ENCODE data around the gene A2M. TPM values are rescaled to one million over a fixed set of nuclear protein-coding genes. Genes with fewer than 3 reads are reported as not detected.

Gene A2M
- total RNA-seq, 1 donor from 2014 or later, result 346 TPM

DNA sequence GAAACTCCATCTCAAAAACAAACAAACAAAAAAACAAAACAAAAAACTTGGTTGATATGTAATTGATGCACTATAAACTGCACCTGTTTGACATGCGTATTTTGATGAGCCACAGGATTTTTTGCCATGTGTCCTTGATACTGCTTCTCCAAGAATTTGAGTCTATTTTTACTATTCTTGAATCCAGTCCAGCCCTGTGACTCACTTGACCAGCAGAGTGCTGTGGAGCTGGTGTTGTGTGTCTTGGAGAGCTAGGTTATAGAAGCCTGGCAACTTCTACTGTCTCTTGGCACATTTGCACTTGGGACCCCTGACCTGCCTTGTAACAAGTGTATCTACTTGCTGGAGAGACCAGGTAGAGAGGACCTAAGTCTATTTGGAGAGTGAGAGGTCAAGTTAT, 74.4 kb downstream of the A2M start:
- no peak for DNase-seq
- Mint-ChIP-seq H3K27me3 (ENCODE audit: unreplicated experiment) (no peaks in the 10 kb centered on the region), H3K27ac (ENCODE audit: unreplicated experiment) (no peak overlapping the region), H3K36me3 (ENCODE audit: unreplicated experiment) (peaks cover 6% of the 10 kb centered on the region), H3K9me3 (ENCODE audit: unreplicated experiment) (no peaks in the 10 kb centered on the region), H3K4me3 (ENCODE audit: unreplicated experiment) (no peak overlapping the region), H3K4me1 (ENCODE audit: low read depth, unreplicated experiment) (peaks cover 7% of the 10 kb centered on the region)
- TF ChIP-seq, protein P1, sequence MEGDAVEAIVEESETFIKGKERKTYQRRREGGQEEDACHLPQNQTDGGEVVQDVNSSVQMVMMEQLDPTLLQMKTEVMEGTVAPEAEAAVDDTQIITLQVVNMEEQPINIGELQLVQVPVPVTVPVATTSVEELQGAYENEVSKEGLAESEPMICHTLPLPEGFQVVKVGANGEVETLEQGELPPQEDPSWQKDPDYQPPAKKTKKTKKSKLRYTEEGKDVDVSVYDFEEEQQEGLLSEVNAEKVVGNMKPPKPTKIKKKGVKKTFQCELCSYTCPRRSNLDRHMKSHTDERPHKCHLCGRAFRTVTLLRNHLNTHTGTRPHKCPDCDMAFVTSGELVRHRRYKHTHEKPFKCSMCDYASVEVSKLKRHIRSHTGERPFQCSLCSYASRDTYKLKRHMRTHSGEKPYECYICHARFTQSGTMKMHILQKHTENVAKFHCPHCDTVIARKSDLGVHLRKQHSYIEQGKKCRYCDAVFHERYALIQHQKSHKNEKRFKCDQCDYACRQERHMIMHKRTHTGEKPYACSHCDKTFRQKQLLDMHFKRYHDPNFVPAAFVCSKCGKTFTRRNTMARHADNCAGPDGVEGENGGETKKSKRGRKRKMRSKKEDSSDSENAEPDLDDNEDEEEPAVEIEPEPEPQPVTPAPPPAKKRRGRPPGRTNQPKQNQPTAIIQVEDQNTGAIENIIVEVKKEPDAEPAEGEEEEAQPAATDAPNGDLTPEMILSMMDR (IDR thresholded peaks at IDR 0.05; ENCODE audit: partially characterized antibody, unreplicated experiment), result no peak

DNA sequence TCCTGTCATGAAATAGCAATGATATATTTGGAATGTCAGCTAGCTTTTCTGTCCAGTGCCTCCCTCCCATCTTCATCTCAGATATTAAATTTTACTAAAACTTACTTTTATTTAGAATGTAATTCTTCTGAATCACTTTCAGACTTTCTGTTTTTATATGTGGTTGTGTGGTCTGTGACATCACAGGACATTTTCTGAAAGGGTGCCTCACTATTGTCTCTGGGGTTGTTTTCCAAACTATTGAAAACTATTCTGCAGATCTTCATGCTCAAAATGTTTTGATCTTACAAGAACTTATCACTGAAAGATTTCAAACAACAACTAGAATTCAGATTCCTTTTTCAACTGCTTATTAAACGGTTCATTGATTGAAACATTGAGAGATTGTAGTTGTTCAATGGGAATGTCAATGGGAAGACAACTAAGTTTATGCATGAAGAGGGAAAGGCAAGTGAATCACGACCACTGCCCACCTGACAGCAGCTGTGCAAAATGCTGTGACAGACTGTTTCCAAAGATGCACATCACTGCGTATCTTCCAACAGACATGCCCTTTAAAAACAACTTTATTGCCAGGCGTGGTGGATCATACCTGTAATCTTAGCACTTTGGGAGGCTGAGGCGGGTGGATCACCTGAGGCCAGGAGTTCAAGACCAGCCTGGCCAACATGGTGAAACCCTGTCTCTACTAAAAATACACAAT, 75.1 kb downstream of the A2M start:
- H3K4me1 Mint-ChIP-seq (ENCODE audit: low read depth, unreplicated experiment), result peaks cover 7% of the 10 kb centered on the region
- peaks cover 4% of the 10 kb centered on the region for H3K36me3 Mint-ChIP-seq (ENCODE audit: unreplicated experiment)
- no peak overlapping the region for H3K4me3 Mint-ChIP-seq (ENCODE audit: unreplicated experiment)
- H3K9me3 Mint-ChIP-seq (ENCODE audit: unreplicated experiment), result no peaks in the 10 kb centered on the region
- no peak for DNase-seq
- H3K27ac Mint-ChIP-seq (ENCODE audit: unreplicated experiment), result no peak overlapping the region
- TF ChIP-seq, protein P1 (IDR thresholded peaks at IDR 0.05; ENCODE audit: partially characterized antibody, unreplicated experiment), result no peak
- no peaks in the 10 kb centered on the region for H3K27me3 Mint-ChIP-seq (ENCODE audit: unreplicated experiment)

DNA sequence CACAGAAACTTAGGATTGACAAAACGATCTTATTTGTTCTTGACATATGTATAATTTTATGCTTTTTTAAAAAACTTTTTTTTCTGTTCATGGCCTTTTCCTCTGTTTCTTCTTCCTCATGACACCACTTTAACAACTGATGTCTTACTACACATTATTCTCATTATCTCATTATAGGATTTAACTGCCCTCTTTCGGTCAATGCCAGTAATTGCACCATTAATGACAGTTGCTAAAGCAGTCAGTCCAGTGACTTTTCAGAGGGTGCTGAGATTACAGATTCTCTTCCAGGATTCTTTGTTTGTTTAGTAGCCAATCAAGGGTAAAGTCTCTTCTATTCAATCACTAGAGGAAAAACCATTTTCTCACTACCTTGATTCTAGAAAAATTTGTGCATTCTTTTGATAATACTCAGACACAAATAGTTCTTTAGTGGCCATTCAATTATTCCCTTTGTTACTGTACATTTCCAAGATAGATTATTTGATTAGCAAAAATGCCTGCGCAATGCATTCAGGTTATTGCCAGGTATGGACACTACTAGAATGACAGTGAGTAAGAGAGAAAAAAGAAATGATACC, 76.2 kb downstream of the A2M start:
- no peak for DNase-seq
- no peaks in the 10 kb centered on the region for H3K27me3 Mint-ChIP-seq (ENCODE audit: unreplicated experiment)
- no peak overlapping the region for H3K4me3 Mint-ChIP-seq (ENCODE audit: unreplicated experiment)
- H3K27ac Mint-ChIP-seq (ENCODE audit: unreplicated experiment), result no peak overlapping the region
- H3K36me3 Mint-ChIP-seq (ENCODE audit: unreplicated experiment), result no peaks in the 10 kb centered on the region
- H3K4me1 Mint-ChIP-seq (ENCODE audit: low read depth, unreplicated experiment), result peaks cover 7% of the 10 kb centered on the region
- H3K9me3 Mint-ChIP-seq (ENCODE audit: unreplicated experiment), result no peaks in the 10 kb centered on the region
- TF ChIP-seq, protein P1 (IDR thresholded peaks at IDR 0.05; ENCODE audit: partially characterized antibody, unreplicated experiment), result peak; percentile 88

DNA sequence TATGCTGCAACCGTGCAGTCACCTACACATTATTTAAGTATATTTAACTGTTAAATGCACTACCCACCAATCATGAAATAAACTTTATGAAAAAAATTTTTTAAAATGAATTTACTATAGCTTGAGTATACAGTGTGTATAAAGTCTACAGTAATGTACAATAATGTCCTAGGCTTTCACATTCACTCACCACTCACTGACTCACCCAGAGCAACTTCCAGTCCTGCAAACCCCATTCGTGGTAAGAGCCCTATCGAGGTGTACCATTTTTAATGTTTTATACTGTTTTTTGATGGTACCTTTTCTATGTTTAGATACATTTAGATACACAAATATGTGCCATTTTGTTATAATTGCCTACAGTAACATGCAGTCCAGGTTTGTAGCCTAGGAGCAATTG, 78.3 kb downstream of the A2M start:
- no peak for DNase-seq
- Mint-ChIP-seq H3K27me3 (ENCODE audit: unreplicated experiment) (no peaks in the 10 kb centered on the region), H3K4me1 (ENCODE audit: low read depth, unreplicated experiment) (no peaks in the 10 kb centered on the region), H3K36me3 (ENCODE audit: unreplicated experiment) (no peaks in the 10 kb centered on the region), H3K27ac (ENCODE audit: unreplicated experiment) (no peak overlapping the region), H3K4me3 (ENCODE audit: unreplicated experiment) (no peak overlapping the region), H3K9me3 (ENCODE audit: unreplicated experiment) (no peaks in the 10 kb centered on the region)
- TF ChIP-seq, protein P1 (IDR thresholded peaks at IDR 0.05; ENCODE audit: partially characterized antibody, unreplicated experiment), result no peak

DNA sequence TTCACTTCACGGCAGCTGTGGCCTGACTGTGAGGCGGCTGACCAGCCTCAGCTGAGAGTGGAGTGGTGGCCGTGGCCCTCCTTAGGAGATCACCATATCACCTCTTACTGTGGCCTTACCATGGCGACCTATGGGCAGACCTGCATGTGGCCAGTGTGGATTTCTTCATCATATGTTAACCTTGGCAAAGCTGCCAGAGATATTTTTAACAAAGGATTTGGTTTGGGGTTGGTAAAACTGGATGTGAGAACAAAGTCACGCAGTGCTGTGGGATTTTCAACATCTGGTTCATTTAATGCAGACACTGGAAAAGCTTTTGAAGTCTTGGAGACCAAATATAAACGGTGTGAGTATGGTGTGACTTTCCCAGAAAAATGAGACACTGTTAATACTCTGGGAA, 79.5 kb downstream of the A2M start:
- no peak overlapping the region for H3K4me3 Mint-ChIP-seq (ENCODE audit: unreplicated experiment)
- H3K27ac Mint-ChIP-seq (ENCODE audit: unreplicated experiment), result no peak overlapping the region
- no peak for DNase-seq
- H3K27me3 Mint-ChIP-seq (ENCODE audit: unreplicated experiment), result no peaks in the 10 kb centered on the region
- H3K9me3 Mint-ChIP-seq (ENCODE audit: unreplicated experiment), result no peaks in the 10 kb centered on the region
- no peaks in the 10 kb centered on the region for H3K4me1 Mint-ChIP-seq (ENCODE audit: low read depth, unreplicated experiment)
- no peaks in the 10 kb centered on the region for H3K36me3 Mint-ChIP-seq (ENCODE audit: unreplicated experiment)
- TF ChIP-seq, protein P1 (IDR thresholded peaks at IDR 0.05; ENCODE audit: partially characterized antibody, unreplicated experiment), result no peak

All from glutamatergic neuron (in vitro differentiated cells).